Measurements from ENCODE around the gene ACCSL. TPM values are rescaled to one million over a fixed set of nuclear protein-coding genes. Genes with fewer than 3 reads are reported as not detected.

The ACCSL gene
- total and polyA plus RNA-seq, 2 donors from 2014 or later = not detected

- H3K4me1 ChIP-seq (ENCODE audit: control insufficient read depth in 2 of 3, insufficient read depth in 2 of 3, low read depth in 1 of 3, low read length in 3 of 3) = peaks cover 0 to 8% (median 0%) of the 10 kb centered on the region in 3 donors
- peak; percentile 56 to 80 (median 73) for DNase-seq
- no peaks in the 10 kb centered on the region for H3K9me3 ChIP-seq (ENCODE audit: control insufficient read depth in 2 of 3, insufficient read depth in 1 of 3, low read length in 3 of 3)
- H3K4me3 ChIP-seq (ENCODE audit: low read length in 3 of 3) = no peak overlapping the region
- no peaks in the 10 kb centered on the region for H3K27me3 ChIP-seq (ENCODE audit: control insufficient read depth, insufficient read depth, low read length)
- FAIRE-seq = no peak
- no peak overlapping the region for H3K9ac ChIP-seq (ENCODE audit: low read length in 3 of 3)
- peak overlapping the region in 1 of 2 donors; percentile 3 for H3K27ac ChIP-seq (ENCODE audit: low read depth in 2 of 2, low read length in 2 of 2)
- intact Hi-C loops (cut with DNase I) = no loop called here
- no peak for TF ChIP-seq CTCF (IDR thresholded peaks at IDR 0.05; ENCODE audit: borderline replicate concordance, extremely low read depth, insufficient read depth)
- no peaks in the 10 kb centered on the region for H3K36me3 ChIP-seq (ENCODE audit: control insufficient read depth in 2 of 3, insufficient read depth in 3 of 3, low read length in 3 of 3)
Observed at GRCh38 chr11:44005063-44005701, 42.6 kb upstream of the ACCSL start.

GRCh38 chr11:44005956-44006355 lies 41.8 kb upstream of the ACCSL start:
- no peaks in the 10 kb centered on the region for H3K36me3 ChIP-seq (ENCODE audit: control insufficient read depth in 2 of 3, insufficient read depth in 3 of 3, low read length in 3 of 3)
- H3K27ac ChIP-seq (ENCODE audit: low read depth in 2 of 2, low read length in 2 of 2) = peak overlapping the region in 1 of 2 donors; percentile 64
- no peaks in the 10 kb centered on the region for H3K27me3 ChIP-seq (ENCODE audit: control insufficient read depth, insufficient read depth, low read length)
- no peaks in the 10 kb centered on the region for H3K9me3 ChIP-seq (ENCODE audit: control insufficient read depth in 2 of 3, insufficient read depth in 1 of 3, low read length in 3 of 3)
- no peak for TF ChIP-seq CTCF (IDR thresholded peaks at IDR 0.05; ENCODE audit: borderline replicate concordance, extremely low read depth, insufficient read depth)
- FAIRE-seq = no peak
- H3K4me3 ChIP-seq (ENCODE audit: low read length in 3 of 3) = no peak overlapping the region
- intact Hi-C loops (cut with DNase I) = no loop called here
- no peak overlapping the region for H3K9ac ChIP-seq (ENCODE audit: low read length in 3 of 3)
- peaks cover 0 to 8% (median 0%) of the 10 kb centered on the region in 3 donors for H3K4me1 ChIP-seq (ENCODE audit: control insufficient read depth in 2 of 3, insufficient read depth in 2 of 3, low read depth in 1 of 3, low read length in 3 of 3)
- peak in 1 of 5 donors; percentile 38 for DNase-seq

GRCh38 chr11:44006917-44007361 lies 40.8 kb upstream of the ACCSL start:
- intact Hi-C loops (cut with DNase I) = no loop called here
- peak overlapping the region in 1 of 2 donors; percentile 81 for H3K27ac ChIP-seq (ENCODE audit: low read depth in 2 of 2, low read length in 2 of 2)
- H3K27me3 ChIP-seq (ENCODE audit: control insufficient read depth, insufficient read depth, low read length) = no peaks in the 10 kb centered on the region
- H3K36me3 ChIP-seq (ENCODE audit: control insufficient read depth in 2 of 3, insufficient read depth in 3 of 3, low read length in 3 of 3) = no peaks in the 10 kb centered on the region
- H3K9ac ChIP-seq (ENCODE audit: low read length in 3 of 3) = no peak overlapping the region
- H3K4me1 ChIP-seq (ENCODE audit: control insufficient read depth in 2 of 3, insufficient read depth in 2 of 3, low read depth in 1 of 3, low read length in 3 of 3) = peaks cover 0 to 8% (median 0%) of the 10 kb centered on the region in 3 donors
- H3K9me3 ChIP-seq (ENCODE audit: control insufficient read depth in 2 of 3, insufficient read depth in 1 of 3, low read length in 3 of 3) = no peaks in the 10 kb centered on the region
- DNase-seq = peak in 3 of 5 donors; percentile 31 to 74 (median 64)
- H3K4me3 ChIP-seq (ENCODE audit: low read length in 3 of 3) = no peak overlapping the region
- TF ChIP-seq CTCF (IDR thresholded peaks at IDR 0.05; ENCODE audit: borderline replicate concordance, extremely low read depth, insufficient read depth) = no peak
- no peak for FAIRE-seq
